ENCODE measurements around the gene TMEM187. TPM values are rescaled to one million over a fixed set of nuclear protein-coding genes. Genes with fewer than 3 reads are reported as not detected.

TMEM187 gene
- total and polyA plus RNA-seq, 2 donors (not counting 3 experiments of a cell fraction or from before 2014, with no cell fraction given): 2.6 to 15.7 TPM

- ChIA-PET CTCF (interaction anchor here (1.2 kb wide), 1 partner anchor 43 kb away, joined by 3 read pairs; no protein-coding TSS in a partner anchor), POLR2A (no interaction called here)
- dilution Hi-C loops (cut with MboI; ENCODE audit: extremely low pct_ligation_motif_present, low sequenced_read_pairs) (no loop called here), intact Hi-C loops (cut with micrococcal nuclease) (no loop called here)
- H4K20me1 ChIP-seq (replicated peaks; ENCODE audit: control insufficient read depth, extremely low read depth, insufficient read depth, low read length): no peaks in the 10 kb centered on the region
- BruUV-seq (replicated peaks): no TSS peak
- FAIRE-seq: no peak
- H3K9ac ChIP-seq (replicated peaks; ENCODE audit: extremely low read depth, insufficient read depth, low read length): no peak overlapping the region
- peaks cover 28% of the 10 kb centered on the region for H3K4me1 ChIP-seq (ENCODE audit: control insufficient read depth, extremely low read depth, insufficient read depth, low read length)
- no peaks in the 10 kb centered on the region for H3K9me3 ChIP-seq (replicated peaks; ENCODE audit: control insufficient read depth, insufficient read depth, low read length)
- no peak for DNase-seq (ENCODE audit: low read depth, low spot score)
- no peaks in the 10 kb centered on the region for H3K9me1 ChIP-seq (replicated peaks; ENCODE audit: control insufficient read depth, extremely low read depth, insufficient read depth, low read length)
- TF ChIP-seq POLR2A (IDR thresholded peaks at IDR 0.05; ENCODE audit: low read depth, low read length) (no peak), FOS (IDR thresholded peaks at IDR 0.05; ENCODE audit: borderline replicate concordance, insufficient read depth, low read length) (no peak), GATA2 (IDR thresholded peaks at IDR 0.05; ENCODE audit: insufficient read depth, insufficient read length, low read depth, low read length) (no peak), JUN (IDR thresholded peaks at IDR 0.05; ENCODE audit: borderline replicate concordance, insufficient read depth, insufficient read length, low read depth) (no peak), MYC (IDR thresholded peaks at IDR 0.05; ENCODE audit: low read depth, low read length) (no peak), EZH2 (IDR thresholded peaks at IDR 0.05; ENCODE audit: borderline replicate concordance, low read depth, low read length, severe bottlenecking) (no peak), MAX (IDR thresholded peaks at IDR 0.05; ENCODE audit: insufficient read depth, insufficient read length) (no peak)
- H3K79me2 ChIP-seq (ENCODE audit: control insufficient read depth, insufficient read depth, low read length): peaks cover 76% of the 10 kb centered on the region
- peaks cover 4 to 20% of the 10 kb centered on the region in 2 experiments for H3K36me3 ChIP-seq (ENCODE audit: control insufficient read depth in 2 of 2, extremely low read depth in 1 of 2, insufficient read depth in 2 of 2, low read length in 2 of 2)
- H3K4me2 ChIP-seq (ENCODE audit: insufficient read depth, low read length): no peak overlapping the region
- no peak overlapping the region for H3K4me3 ChIP-seq (replicated peaks in 1 of 3; ENCODE audit: insufficient read depth in 1 of 3, low read depth in 1 of 3, low read length in 3 of 3)
- no peak overlapping the region for H2AFZ ChIP-seq (ENCODE audit: low read depth, low read length)
- no peak overlapping the region for H3K27ac ChIP-seq (ENCODE audit: insufficient read depth, low read depth, low read length)
- no peaks in the 10 kb centered on the region for H3K27me3 ChIP-seq (ENCODE audit: control insufficient read depth in 2 of 2, insufficient read depth in 2 of 2, low read length in 2 of 2)
These were observed 7.1 kb upstream of the TMEM187 start for GRCh38 chrX:153965406-153965805.

GRCh38 chrX:153966283-153966688, 6.3 kb upstream of the TMEM187 start:
- Histone ChIP-seq H4K20me1 (replicated peaks; ENCODE audit: control insufficient read depth, extremely low read depth, insufficient read depth, low read length) (no peaks in the 10 kb centered on the region), H3K79me2 (ENCODE audit: control insufficient read depth, insufficient read depth, low read length) (peaks cover 81% of the 10 kb centered on the region), H3K27me3 (ENCODE audit: control insufficient read depth in 2 of 2, insufficient read depth in 2 of 2, low read length in 2 of 2) (no peaks in the 10 kb centered on the region), H3K4me1 (ENCODE audit: control insufficient read depth, extremely low read depth, insufficient read depth, low read length) (peaks cover 28% of the 10 kb centered on the region), H3K27ac (ENCODE audit: insufficient read depth, low read depth, low read length) (no peak overlapping the region), H3K9ac (replicated peaks; ENCODE audit: extremely low read depth, insufficient read depth, low read length) (no peak overlapping the region), H3K4me2 (ENCODE audit: insufficient read depth, low read length) (no peak overlapping the region), H3K9me1 (replicated peaks; ENCODE audit: control insufficient read depth, extremely low read depth, insufficient read depth, low read length) (no peaks in the 10 kb centered on the region), H3K9me3 (replicated peaks; ENCODE audit: control insufficient read depth, insufficient read depth, low read length) (no peaks in the 10 kb centered on the region), H3K4me3 (replicated peaks in 1 of 3; ENCODE audit: insufficient read depth in 1 of 3, low read depth in 1 of 3, low read length in 3 of 3) (no peak overlapping the region), H3K36me3 (ENCODE audit: control insufficient read depth in 2 of 2, extremely low read depth in 1 of 2, insufficient read depth in 2 of 2, low read length in 2 of 2) (peaks cover 0 to 12% of the 10 kb centered on the region in 2 experiments), H2AFZ (ENCODE audit: low read depth, low read length) (no peak overlapping the region)
- DNase-seq (ENCODE audit: low read depth, low spot score): no peak
- no TSS peak for BruUV-seq (replicated peaks)
- intact Hi-C loops (cut with micrococcal nuclease): no loop called here
- FAIRE-seq: no peak
- POLR2A ChIA-PET: no interaction called here
- no peak for TF ChIP-seq FOS (IDR thresholded peaks at IDR 0.05; ENCODE audit: borderline replicate concordance, insufficient read depth, low read length)
- TF ChIP-seq CTCF (IDR thresholded peaks at IDR 0.05; ENCODE audit: extremely low read depth in 1 of 2, insufficient read depth in 1 of 2, low read depth in 1 of 2, low read length in 2 of 2): no peak
- TF ChIP-seq MAX (IDR thresholded peaks at IDR 0.05; ENCODE audit: insufficient read depth, insufficient read length): no peak
- TF ChIP-seq POLR2A (IDR thresholded peaks at IDR 0.05; ENCODE audit: low read depth, low read length): no peak
- no peak for TF ChIP-seq JUN (IDR thresholded peaks at IDR 0.05; ENCODE audit: borderline replicate concordance, insufficient read depth, insufficient read length, low read depth)
- TF ChIP-seq EZH2 (IDR thresholded peaks at IDR 0.05; ENCODE audit: borderline replicate concordance, low read depth, low read length, severe bottlenecking): no peak
- no peak for TF ChIP-seq GATA2 (IDR thresholded peaks at IDR 0.05; ENCODE audit: insufficient read depth, insufficient read length, low read depth, low read length)
- TF ChIP-seq POLR2AphosphoS5 (IDR thresholded peaks at IDR 0.05; ENCODE audit: insufficient read depth, low read depth, low read length): no peak
- no peak for TF ChIP-seq MYC (IDR thresholded peaks at IDR 0.05; ENCODE audit: low read depth, low read length)
- dilution Hi-C loops (cut with MboI; ENCODE audit: extremely low pct_ligation_motif_present, low sequenced_read_pairs): no loop called here
- CTCF ChIA-PET: interaction anchor here (1.1 to 1.2 kb wide), 2 partner anchors 19 to 80 kb away, joined by 3 to 6 read pairs; no protein-coding TSS in a partner anchor

Data from endothelial cell of umbilical vein (primary cell).